AG10803 (cell line): ENCODE measurements around the gene RYR2.

ENCODE experiments used
- DNase-seq: peaks from one replicate; pipeline ENCODE4 v3.0.0; 2010; ENCODE audit warnings: low read depth
- H3K4me3 ChIP-seq: 2 replicates; pipeline ENCODE4 v1.5.1; 2011; ENCODE audit warnings: mild to moderate bottlenecking, low read length, control low read depth
- TF ChIP-seq, protein P1 (sequence below): conservative IDR thresholded peaks from 2 replicates; pipeline ENCODE4 v1.5.1; 2011; ENCODE audit warnings: mild to moderate bottlenecking, low read length, control low read depth, inconsistent platforms

RYR2 gene

DNA sequence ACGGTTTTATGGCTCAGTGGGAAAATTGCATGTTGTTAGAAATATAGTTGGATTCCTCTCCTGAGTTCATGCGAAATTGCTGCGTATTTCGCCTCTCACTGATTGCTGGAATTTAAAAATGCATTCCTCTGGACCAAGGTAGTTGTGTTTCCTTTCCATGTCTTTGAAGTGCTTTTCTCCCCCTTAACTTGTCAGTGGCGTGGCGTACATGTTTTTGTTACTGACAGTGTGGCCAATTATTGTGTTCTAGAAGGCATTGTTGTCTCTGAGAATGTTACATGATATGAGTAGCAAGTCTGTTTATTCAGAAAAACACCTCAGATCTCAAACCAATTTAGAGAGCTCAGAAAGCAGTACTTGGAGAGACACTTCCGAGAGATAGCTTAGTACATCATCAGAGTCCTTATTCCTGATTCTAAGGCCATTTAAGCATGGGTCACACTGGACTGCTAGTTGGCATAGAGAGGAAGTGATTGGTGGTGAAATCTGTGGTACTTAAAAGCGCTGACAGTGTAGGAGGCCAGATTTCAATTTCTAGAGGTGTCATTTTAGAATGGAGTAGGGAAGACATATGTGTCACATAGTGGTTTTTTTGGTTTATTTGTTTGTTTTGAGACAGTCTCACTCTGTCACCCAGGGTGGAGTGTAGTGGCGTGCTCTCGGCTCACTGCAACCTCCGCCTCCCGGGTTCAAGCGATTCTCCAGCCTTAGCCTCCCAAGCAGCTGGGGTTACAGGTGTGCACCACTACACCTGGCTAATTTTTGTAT, 184.4 kb downstream of the RYR2 start:
- H3K4me3 ChIP-seq: no peak overlapping the region
- no peak for DNase-seq
- TF ChIP-seq, protein P1, sequence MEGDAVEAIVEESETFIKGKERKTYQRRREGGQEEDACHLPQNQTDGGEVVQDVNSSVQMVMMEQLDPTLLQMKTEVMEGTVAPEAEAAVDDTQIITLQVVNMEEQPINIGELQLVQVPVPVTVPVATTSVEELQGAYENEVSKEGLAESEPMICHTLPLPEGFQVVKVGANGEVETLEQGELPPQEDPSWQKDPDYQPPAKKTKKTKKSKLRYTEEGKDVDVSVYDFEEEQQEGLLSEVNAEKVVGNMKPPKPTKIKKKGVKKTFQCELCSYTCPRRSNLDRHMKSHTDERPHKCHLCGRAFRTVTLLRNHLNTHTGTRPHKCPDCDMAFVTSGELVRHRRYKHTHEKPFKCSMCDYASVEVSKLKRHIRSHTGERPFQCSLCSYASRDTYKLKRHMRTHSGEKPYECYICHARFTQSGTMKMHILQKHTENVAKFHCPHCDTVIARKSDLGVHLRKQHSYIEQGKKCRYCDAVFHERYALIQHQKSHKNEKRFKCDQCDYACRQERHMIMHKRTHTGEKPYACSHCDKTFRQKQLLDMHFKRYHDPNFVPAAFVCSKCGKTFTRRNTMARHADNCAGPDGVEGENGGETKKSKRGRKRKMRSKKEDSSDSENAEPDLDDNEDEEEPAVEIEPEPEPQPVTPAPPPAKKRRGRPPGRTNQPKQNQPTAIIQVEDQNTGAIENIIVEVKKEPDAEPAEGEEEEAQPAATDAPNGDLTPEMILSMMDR: no peak

DNA sequence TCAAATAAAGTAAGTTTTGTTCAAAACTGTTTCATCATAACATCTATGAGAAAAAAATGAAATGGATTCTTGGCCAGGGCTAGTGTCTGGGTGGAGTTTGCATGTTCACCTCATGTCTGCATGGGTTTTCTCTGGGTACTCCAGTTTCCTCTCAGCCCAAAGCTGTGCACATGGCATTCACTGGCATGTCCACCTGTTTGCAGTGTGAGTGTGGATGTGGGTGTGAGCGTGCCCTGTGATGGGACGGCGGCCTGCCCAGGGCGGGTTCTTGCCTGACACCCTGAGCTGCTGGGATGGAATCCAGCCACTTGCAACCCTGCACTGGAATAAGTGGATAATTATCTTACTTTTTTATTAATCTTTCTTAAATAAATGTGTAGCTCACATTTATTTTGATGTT, 185.5 kb downstream of the RYR2 start:
- TF ChIP-seq, protein P1: no peak
- no peak overlapping the region for H3K4me3 ChIP-seq
- no peak for DNase-seq

DNA sequence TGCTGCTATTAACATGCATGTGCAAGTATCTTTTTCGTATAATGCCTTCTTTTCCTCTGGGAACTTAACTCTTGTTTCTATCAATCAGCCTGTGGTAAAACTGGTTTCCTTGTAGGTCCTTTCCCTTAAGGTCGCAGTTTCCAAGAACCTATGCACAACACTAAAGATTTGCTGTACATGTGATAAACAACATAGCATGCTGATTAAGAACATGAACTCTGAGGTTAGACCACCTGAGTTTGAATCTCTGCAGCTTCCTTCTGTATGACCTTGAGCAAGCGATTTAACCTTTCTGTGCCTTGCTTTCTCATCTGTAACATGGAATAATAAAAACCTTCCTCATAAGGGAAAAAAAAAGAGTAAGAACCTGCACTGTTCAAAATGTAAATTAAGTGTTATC, 186.4 kb downstream of the RYR2 start:
- no peak overlapping the region for H3K4me3 ChIP-seq
- no peak for DNase-seq
- TF ChIP-seq, protein P1: no peak

DNA sequence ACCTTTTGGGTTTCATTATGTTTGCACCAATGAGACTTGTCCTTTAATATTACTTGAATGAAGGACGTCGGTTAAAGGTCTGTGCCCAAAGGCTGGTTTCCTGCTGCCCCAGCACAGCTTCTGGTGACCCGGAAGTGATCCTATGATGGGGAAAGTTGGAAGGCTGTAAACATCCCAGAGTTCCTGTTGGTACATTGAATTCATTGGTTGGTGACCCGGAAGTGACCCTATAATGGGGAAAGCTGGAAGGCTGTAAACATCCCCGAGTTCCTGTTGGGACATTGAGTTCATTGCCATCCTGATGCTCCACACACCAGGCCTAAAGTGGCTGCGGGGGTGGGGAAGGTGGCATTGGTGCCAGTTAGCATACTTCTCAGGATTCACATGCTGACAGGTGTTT, 187.3 kb downstream of the RYR2 start:
- H3K4me3 ChIP-seq: no peak overlapping the region
- TF ChIP-seq, protein P1: no peak
- DNase-seq: no peak

DNA sequence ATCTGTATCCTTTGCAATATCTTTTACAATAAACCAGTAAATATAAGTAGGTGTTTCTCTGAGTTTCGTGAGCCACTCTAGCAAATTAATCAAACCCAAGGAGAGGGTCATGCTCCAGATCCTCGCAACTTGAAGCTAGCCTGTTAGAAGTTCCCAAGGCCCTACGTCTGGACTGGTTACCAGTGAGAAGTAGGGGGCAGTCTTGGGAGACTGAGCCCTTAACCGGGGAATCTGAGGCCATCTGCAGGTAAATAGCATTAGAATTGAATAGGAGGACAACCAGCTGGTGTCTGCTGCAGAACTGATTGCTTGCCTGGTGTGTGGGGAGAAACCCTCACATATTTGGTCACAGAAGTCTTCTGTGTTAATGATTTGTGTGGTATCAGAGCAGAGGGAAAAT, 190.5 kb downstream of the RYR2 start:
- DNase-seq: no peak
- TF ChIP-seq, protein P1: no peak
- no peak overlapping the region for H3K4me3 ChIP-seq

DNA sequence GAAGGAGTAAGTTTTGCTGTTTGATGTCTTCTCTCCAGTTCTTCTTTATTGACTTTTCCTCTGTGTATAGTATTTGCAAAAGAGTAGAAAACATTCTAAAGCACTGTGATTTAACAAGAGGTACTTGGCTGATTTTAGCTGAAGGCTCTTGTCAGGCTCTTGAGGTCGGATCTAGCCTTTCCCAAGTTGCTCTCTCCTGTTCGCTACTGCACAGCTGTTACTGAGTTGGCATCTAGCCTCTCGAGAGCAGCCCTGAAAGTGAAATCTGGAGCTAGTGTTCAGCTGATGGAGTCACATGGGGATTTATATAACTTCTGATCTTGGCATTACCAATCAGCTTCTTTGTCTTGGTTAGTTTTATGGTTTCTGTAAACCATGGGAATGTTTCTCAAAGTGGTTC, 193.1 kb downstream of the RYR2 start:
- no peak overlapping the region for H3K4me3 ChIP-seq
- no peak for DNase-seq
- TF ChIP-seq, protein P1: no peak

DNA sequence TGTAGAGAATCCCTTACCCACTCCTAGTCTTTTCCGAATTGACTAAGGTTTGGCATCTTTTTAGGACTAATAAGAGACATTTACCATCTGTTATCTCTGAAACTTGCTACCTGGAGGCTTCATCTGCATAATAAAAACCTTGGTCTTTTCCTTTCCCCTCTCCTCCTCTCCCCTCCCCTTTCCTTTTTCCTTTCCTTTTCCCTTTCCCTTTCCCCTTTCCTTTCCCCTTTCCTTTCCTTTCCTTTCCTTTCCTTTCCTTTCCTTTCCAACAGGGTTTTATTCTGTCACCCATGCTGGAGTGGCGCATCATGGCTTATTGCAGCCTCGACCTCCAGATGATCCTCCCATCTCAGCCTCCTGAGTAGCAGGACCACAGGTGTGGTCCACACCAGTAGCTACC, 195.7 kb downstream of the RYR2 start:
- TF ChIP-seq, protein P1: no peak
- DNase-seq: no peak
- H3K4me3 ChIP-seq: no peak overlapping the region
